HepG2 (cell line): ENCODE data around the gene OTOP3. TPM values are rescaled to one million over a fixed set of nuclear protein-coding genes. Genes with fewer than 3 reads are reported as not detected.

Experiments used
- ATF5 ChIP-seq: sonication (generic); formaldehyde crosslinking; IDR thresholded peaks from 2 replicates; pipeline ENCODE4 v1.4.0; 2020; ENCODE audit warnings: mild to moderate bottlenecking, low read depth, missing genetic modification reagents
- ATF7-NPFF ChIP-seq: sonication (generic); formaldehyde crosslinking; IDR thresholded peaks from 2 replicates; pipeline ENCODE4 v1.8.1; 2023; ENCODE audit warnings: mild to moderate bottlenecking, low read depth, missing genetic modification reagents, moderate library complexity
- BATF2 ChIP-seq: sonication (generic); formaldehyde crosslinking; IDR thresholded peaks from 2 replicates; pipeline ENCODE4 v1.8.0; 2022; ENCODE audit warnings: mild to moderate bottlenecking, missing genetic modification reagents, moderate library complexity
- CHD2 ChIP-seq: IDR thresholded peaks from 2 replicates; pipeline ENCODE4 v1.6.1; 2011; ENCODE audit warnings: low read depth, low read length, improper control_type of control experiment
- CREM ChIP-seq, 2 experiments: sonication (generic) in 1 of 2; formaldehyde crosslinking in 1 of 2; IDR thresholded peaks; 2 replicates each; pipeline versions ENCODE4 v1.4.0 to v1.6.1; 2016 to 2020; ENCODE audit warnings: antibody characterized with exemption in 1 of 2, mild to moderate bottlenecking in 1 of 2, missing genetic modification reagents in 1 of 2
- CSRNP1 ChIP-seq: sonication (generic); formaldehyde crosslinking; IDR thresholded peaks from 2 replicates; pipeline ENCODE4 v1.8.1; 2023; ENCODE audit warnings: mild to moderate bottlenecking, missing genetic modification reagents
- FOXA1 ChIP-seq, 2 experiments: fragments of 450-650 bp in 1 of 2; sonication (generic) in 1 of 2; formaldehyde crosslinking in 1 of 2; IDR thresholded peaks; 2 replicates each; pipeline versions ENCODE4 v1.4.0 to v1.6.1; 2016 to 2020; ENCODE audit warnings: missing genetic modification reagents in 1 of 2
- GABPA ChIP-seq, 2 experiments: IDR thresholded peaks; 2 replicates each; pipeline ENCODE4 v1.6.1; 2011 to 2016; ENCODE audit warnings: low read depth in 2 of 2, low read length in 1 of 2, missing biosample characterization in 1 of 2, missing genetic modification characterization in 1 of 2
- KLF15 ChIP-seq: sonication (generic); formaldehyde crosslinking; IDR thresholded peaks from 2 replicates; pipeline ENCODE4 v1.8.1; 2023; ENCODE audit warnings: borderline replicate concordance, mild to moderate bottlenecking, inconsistent platforms, missing genetic modification reagents, mixed read lengths
- SAFB2 ChIP-seq: sonication (generic); formaldehyde crosslinking; IDR thresholded peaks from 2 replicates; pipeline ENCODE4 v1.5.1; 2020; ENCODE audit warnings: missing genetic modification reagents, low read depth, mild to moderate bottlenecking, borderline replicate concordance
- TFDP2 ChIP-seq: sonication (generic); formaldehyde crosslinking; IDR thresholded peaks from 2 replicates; pipeline ENCODE4 v1.4.0; 2020; ENCODE audit warnings: missing genetic modification reagents
- THRA ChIP-seq: sonication (generic); formaldehyde crosslinking; IDR thresholded peaks from 2 replicates; pipeline ENCODE4 v1.4.0; 2020; ENCODE audit warnings: missing genetic modification reagents, borderline replicate concordance
- XBP1 ChIP-seq: sonication (generic); formaldehyde crosslinking; IDR thresholded peaks from 2 replicates; pipeline ENCODE4 v1.5.0; 2020; ENCODE audit warnings: missing genetic modification reagents
- ZIK1 ChIP-seq: sonication (generic); formaldehyde crosslinking; IDR thresholded peaks from 2 replicates; pipeline ENCODE4 v1.5.0; 2020; ENCODE audit warnings: mild to moderate bottlenecking, low read depth, missing genetic modification reagents, borderline replicate concordance
- ZNF292 ChIP-seq: sonication (generic); formaldehyde crosslinking; IDR thresholded peaks from 2 replicates; pipeline ENCODE4 v1.8.1; 2022; ENCODE audit warnings: mild to moderate bottlenecking, low read depth, missing genetic modification reagents, borderline replicate concordance
- ZNF749 ChIP-seq: sonication (generic); formaldehyde crosslinking; IDR thresholded peaks from 2 replicates; pipeline ENCODE4 v1.8.0; 2022; ENCODE audit warnings: mild to moderate bottlenecking, missing genetic modification reagents, moderate library complexity, borderline replicate concordance
- ZNF784 ChIP-seq: sonication (generic); formaldehyde crosslinking; IDR thresholded peaks from 2 replicates; pipeline ENCODE4 v1.5.1; 2020; ENCODE audit warnings: missing genetic modification reagents, mild to moderate bottlenecking, borderline replicate concordance
- polyA plus RNA-seq, 8 experiments: library from polyadenylated mRNA; depleted of rRNA in 3 of 8; stranded (reverse) in 7 of 8; unstranded in 1 of 8; fragments of >200 nt; fragmentation: Illumina TruSeq in 4 of 8; extraction: Trizol in 4 of 8; gene quantifications; 2 replicates each; pipeline versions ENCODE4 v1.2.1 to v1.2.3, GENCODE V29; 2011 to 2016; ENCODE audit warnings: low read depth in 4 of 8, missing spikeins in 1 of 8, mixed read lengths in 1 of 8; ENCODE audit not compliant: insufficient read depth in 1 of 8
- total RNA-seq, 5 experiments: library from RNA; depleted of rRNA; stranded (reverse); fragments of >200 nt; fragmentation: Illumina TruSeq; extraction: Trizol; gene quantifications; 2 replicates each; pipeline ENCODE4 v1.2.3, GENCODE V29; 2016; ENCODE audit warnings: low read depth in 1 of 5

The OTOP3 gene
- total and polyA plus RNA-seq, 2 of the 13 experiments (the other 11 are each of a cell fraction or from before 2014, with no cell fraction given), result not detected

- TF ChIP-seq KLF15 (CRISPR knock-in tag) (peak; percentile 75; the same call in 1 of the 2 replicates), ZNF784 (CRISPR knock-in tag) (peak; percentile 42; the same call in 1 of the 2 replicates), CSRNP1 (CRISPR knock-in tag) (peak; percentile 75), FOXA1 (IDR thresholded peaks at IDR 0.05) (no peak), FOXA1 (CRISPR knock-in tag; IDR thresholded peaks at IDR 0.05) (peak; percentile 40; the same call in 1 of the 2 replicates), ATF7-NPFF (CRISPR knock-in tag) (0 out of 2 replicates have a peak, but pooled peaks have one; percentile 51), CREM (IDR thresholded peaks at IDR 0.05) (no peak), CREM (CRISPR knock-in tag; IDR thresholded peaks at IDR 0.05) (0 out of 2 replicates have a peak, but pooled peaks have one; percentile 28), ZIK1 (CRISPR knock-in tag) (no peak), ZNF292 (CRISPR knock-in tag) (no peak), BATF2 (CRISPR knock-in tag) (peak; percentile 62; the same call in 1 of the 2 replicates), CHD2 (no peak), ATF5 (CRISPR knock-in tag) (0 out of 2 replicates have a peak, but pooled peaks have one; percentile 64), GABPA (IDR thresholded peaks at IDR 0.05; ENCODE audit: low read depth, low read length) (no peak), GABPA (CRISPR knock-in tag; IDR thresholded peaks at IDR 0.05; ENCODE audit: low read depth) (no peak), ZNF749 (CRISPR knock-in tag) (0 out of 2 replicates have a peak, but pooled peaks have one; percentile 57), THRA (CRISPR knock-in tag) (peak; percentile 74), TFDP2 (CRISPR knock-in tag) (peak; percentile 77), XBP1 (CRISPR knock-in tag) (no peak), SAFB2 (CRISPR knock-in tag) (0 out of 2 replicates have a peak, but pooled peaks have one; percentile 56)
Measured at GRCh38 chr17:74960570-74961342, 25.1 kb downstream of the OTOP3 start (continued).
